ENCODE measurements around the gene EGR1.

Gene EGR1

DNA sequence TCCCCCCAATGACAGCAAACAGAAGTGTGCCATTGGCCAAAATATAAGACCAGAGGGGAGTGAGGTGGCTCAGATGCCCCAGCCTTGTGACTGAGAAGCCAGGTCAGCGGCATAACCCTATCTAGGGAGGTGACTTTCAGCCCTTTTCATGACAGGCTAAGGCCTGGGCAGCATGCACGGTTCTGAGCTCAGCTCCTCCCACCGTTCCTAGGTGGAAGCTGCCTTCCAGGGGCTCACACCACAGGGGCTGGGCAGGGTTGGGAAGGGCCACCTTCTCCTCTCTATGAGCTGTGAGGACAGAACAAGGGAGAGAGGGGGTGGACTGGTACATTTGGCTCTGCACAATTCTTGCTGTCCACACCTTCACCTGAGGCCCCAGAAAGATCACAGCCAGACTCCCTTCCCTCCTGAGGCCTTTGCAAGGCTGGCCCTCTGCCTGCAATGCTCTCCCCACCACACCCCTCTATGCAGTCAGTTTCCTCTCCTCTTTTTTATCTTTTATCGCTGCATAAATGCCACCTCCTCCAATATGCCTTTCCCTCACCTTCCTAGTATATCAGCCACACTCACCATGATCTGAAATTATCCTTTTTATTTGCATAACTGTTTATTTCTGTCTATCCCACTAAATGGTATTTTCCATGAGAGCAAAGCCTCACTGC is 5.1 kb upstream of the EGR1 start:
- DNase-seq (ENCODE audit: low read depth) = no peak
- no peak overlapping the region for H3K4me3 ChIP-seq (ENCODE audit: low read depth, low read length)
- TF ChIP-seq, protein P1, sequence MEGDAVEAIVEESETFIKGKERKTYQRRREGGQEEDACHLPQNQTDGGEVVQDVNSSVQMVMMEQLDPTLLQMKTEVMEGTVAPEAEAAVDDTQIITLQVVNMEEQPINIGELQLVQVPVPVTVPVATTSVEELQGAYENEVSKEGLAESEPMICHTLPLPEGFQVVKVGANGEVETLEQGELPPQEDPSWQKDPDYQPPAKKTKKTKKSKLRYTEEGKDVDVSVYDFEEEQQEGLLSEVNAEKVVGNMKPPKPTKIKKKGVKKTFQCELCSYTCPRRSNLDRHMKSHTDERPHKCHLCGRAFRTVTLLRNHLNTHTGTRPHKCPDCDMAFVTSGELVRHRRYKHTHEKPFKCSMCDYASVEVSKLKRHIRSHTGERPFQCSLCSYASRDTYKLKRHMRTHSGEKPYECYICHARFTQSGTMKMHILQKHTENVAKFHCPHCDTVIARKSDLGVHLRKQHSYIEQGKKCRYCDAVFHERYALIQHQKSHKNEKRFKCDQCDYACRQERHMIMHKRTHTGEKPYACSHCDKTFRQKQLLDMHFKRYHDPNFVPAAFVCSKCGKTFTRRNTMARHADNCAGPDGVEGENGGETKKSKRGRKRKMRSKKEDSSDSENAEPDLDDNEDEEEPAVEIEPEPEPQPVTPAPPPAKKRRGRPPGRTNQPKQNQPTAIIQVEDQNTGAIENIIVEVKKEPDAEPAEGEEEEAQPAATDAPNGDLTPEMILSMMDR (IDR thresholded peaks at IDR 0.05; ENCODE audit: low read depth, low read length, missing control alignments) = no peak

DNA sequence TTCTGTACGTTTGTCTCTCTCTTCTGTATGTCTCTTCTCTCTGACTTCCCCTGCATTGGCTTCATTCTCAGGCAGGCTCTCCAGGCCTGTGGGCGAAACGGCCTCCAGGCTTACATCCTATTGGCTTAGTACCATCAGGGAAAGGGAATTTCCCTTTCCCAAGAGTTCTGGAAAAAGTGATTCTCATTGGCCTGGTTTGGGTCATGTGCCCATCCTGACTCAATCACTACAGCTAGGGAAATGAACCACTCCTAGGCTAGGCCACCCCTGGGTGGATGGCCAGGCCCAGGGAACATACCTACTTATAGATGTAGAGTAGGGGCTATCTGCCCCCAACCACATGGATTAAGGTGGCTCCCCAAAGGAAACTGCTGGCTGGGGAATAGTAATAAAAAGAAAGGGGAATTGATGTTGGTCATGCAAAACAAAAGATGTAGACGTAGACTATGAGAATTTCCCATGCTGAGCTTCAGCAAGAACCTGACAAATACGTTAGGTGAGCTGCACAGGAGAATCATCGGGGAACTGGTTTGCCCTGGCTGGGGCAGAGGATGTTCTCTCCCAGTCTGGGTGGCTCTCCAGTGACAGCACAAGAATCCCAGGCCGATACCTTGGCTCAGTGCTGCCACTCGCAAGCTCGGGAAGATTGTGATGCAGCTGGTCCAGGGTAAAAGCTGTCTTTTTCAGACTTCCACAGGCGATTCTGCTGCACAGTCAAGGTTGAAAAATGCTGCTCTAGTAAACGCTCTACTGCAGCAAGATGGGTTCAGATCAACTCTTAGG is 3.7 kb upstream of the EGR1 start:
- TF ChIP-seq, protein P1 (IDR thresholded peaks at IDR 0.05; ENCODE audit: low read depth, low read length, missing control alignments) = no peak
- H3K4me3 ChIP-seq (ENCODE audit: low read depth, low read length) = no peak overlapping the region
- no peak for DNase-seq (ENCODE audit: low read depth)

DNA sequence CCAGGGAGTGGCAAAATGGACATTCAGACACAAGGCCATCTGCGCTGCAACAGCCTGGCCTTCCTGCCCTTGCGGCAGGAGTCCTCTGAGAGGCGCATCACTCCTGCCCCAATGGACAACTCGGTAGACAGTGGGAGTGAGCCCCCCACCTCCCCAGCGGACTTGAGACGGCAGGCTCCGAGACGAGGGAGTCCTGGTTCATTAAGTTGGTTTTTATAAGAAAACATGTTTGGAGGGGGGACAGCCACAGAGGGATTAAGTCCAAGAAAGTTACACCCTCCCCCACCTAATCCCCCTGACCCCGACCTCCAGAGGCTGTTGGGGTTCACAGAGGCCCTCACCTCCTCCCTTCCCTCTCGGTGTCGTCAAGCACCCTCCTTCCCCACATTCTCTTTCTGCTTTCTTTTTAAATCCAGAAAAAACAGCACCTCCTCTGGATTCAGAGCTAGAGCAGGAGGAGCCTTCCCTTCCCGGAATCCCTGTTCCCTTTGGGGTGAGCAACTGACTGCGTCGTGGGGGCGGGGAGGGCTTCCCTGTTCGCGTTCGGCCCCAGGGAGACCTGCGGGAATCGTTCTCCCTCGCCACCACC is 1.8 kb upstream of the EGR1 start:
- TF ChIP-seq, protein P1 (IDR thresholded peaks at IDR 0.05; ENCODE audit: low read depth, low read length, missing control alignments) = no peak
- no peak for DNase-seq (ENCODE audit: low read depth)
- peak overlapping the region; percentile 70 for H3K4me3 ChIP-seq (ENCODE audit: low read depth, low read length)

DNA sequence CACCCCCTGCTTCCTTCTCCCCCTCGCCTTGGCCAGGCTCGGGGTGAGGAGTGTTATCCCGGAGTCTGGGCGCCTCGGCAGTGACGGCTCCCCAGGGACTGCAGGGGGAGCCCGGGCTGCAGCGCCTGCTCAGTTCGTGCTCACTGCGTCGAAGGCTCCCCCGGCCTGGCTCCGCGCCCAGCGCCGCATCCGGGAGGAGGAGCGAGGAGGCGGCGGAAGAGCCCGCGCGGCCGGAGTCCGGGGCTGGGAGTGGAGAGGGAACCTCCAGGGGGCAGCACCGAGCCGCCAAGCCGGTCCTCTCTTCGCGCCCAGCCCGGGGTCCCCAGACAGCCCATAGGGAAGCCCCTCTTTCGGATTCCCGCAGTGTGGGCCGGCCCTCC is 1.3 kb upstream of the EGR1 start:
- DNase-seq (ENCODE audit: low read depth) = peak; percentile 68
- TF ChIP-seq, protein P1 (IDR thresholded peaks at IDR 0.05; ENCODE audit: low read depth, low read length, missing control alignments) = peak; percentile 69
- peak overlapping the region; percentile 70 for H3K4me3 ChIP-seq (ENCODE audit: low read depth, low read length)

DNA sequence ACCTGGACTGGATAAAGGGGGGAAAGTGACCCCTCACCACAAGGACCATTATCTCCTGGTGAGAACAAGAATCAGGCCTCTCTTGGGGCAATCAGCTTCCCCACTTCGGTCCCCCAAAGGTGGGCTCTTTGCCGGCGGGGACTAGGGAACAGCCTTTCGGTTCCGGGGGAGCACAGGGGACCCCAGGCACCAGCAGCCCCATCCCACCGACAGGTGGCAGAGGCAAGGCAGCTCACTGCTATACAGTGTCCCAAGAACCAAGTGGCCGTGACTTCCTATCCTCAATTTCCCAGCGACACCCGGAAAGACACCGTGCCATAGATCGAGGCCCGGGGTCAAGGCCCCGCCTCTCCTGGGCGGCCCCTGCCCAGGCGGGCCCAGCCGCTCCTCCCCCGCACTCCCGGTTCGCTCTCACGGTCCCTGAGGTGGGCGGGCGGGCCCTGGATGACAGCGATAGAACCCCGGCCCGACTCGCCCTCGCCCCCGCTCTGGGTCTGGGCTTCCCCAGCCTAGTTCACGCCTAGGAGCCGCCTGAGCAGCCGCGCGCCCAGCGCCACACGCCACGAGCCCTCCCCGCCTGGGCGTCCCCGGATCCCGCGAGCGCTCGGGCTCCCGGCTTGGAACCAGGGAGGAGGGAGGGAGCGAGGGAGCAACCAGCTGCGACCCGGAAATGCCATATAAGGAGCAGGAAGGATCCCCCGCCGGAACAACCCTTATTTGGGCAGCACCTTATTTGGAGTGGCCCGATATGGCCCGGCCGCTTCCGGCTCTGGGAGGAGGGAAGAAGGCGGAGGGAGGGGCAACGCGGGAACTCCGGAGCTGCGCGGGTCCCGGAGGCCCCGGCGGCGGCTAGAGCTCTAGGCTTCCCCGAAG is 655 bp upstream of the EGR1 start:
- peak overlapping the region; percentile 70 for H3K4me3 ChIP-seq (ENCODE audit: low read depth, low read length)
- peak; percentile 94 for DNase-seq (ENCODE audit: low read depth)
- TF ChIP-seq, protein P1 (IDR thresholded peaks at IDR 0.05; ENCODE audit: low read depth, low read length, missing control alignments) = no peak

DNA sequence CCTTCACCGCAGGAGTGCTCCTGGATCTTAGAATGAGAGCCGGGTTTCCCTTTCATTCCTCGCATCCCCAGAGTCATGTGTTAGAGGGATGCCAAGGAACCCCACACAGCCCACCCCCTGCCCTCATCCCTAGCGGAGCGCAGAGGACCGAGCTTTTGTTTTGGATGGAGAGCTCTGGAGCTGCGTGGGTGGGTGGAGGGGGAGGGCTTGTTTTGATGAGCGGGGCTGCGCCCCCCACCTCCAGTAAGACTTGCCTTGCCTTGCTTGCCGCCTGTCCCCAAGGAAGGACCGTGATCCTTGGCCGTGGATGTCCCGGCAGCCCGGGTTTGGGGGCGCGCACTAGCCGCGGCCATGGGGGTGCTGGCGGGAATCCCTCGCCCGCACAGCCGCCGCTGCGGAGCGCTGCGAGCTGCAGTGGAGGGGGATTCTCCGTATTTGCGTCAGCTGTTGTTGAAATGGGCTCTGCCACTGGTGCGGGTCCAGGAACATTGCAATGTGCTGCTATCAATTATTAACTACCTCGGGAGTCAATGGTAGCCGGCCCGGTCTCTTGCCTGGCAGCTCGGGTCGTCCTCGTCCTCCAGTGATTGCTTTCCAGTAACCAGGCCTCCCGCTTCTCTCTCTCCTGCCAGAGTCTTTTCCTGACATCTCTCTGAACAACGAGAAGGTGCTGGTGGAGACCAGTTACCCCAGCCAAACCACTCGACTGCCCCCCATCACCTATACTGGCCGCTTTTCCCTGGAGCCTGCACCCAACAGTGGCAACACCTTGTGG is 1.0 kb downstream of the EGR1 start:
- TF ChIP-seq, protein P1 (IDR thresholded peaks at IDR 0.05; ENCODE audit: low read depth, low read length, missing control alignments) = no peak
- H3K4me3 ChIP-seq (ENCODE audit: low read depth, low read length) = peak overlapping the region; percentile 70
- no peak for DNase-seq (ENCODE audit: low read depth)
